ENCODE data around the gene ASXL2.
A peak's percentile ranks its signal among the peaks of the same experiment; 100 is the strongest.
"Not testable (repeated sequence)": the region's sequence is repeated elsewhere in the genome, so short reads cannot be mapped to it uniquely, and the experiment has no call there.

ASXL2 gene

DNA sequence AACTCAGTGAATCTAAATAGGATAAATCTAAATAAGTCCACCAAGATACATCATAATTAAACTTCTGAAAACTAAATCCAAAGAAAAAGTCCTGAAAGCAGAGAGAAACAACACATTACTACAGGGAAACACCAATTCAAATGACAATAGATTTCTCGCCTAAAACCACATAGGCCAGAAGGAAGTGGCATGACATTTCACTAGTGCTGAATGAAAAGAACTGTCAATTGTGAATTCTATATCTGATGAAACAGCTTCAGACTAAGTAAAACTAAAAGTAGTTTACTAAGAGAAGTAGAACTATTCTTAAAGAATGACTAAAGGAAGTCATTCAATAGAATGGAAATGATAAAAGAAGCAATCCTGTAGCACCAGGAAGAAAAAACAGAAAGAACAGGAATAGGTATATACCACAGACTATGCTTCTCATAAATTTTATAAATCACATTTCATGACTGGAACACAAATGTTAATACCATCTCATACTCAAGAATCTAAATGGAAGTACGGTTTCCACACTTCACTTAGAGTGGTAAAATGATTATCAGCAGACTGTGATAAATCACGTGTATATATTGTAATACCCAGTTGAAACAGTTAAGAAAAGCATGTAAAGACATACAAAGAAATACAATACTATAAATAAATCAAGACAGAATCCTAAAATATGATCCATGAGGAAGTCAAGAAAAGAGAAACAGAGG is 46.4 kb downstream of the ASXL2 start:
- no peak for DNase-seq

DNA sequence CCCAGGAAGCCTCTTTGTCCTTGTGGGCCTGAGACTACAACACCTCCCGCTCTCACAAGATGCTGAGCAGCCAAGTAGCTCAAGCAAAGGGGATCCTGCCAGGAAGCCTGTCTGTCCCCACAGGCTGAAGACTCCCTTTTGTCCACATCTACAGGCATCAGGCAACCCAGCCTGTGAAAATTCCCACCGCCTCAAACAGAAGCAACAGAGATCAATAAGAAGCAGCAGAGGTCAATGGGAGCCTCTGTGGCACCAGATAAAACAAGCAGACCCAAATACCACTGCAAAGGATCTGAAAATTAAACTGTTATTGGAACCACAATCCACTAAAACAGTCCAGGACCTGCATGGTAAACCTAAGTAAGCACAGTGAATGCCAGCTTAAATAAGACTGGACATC is 48.5 kb downstream of the ASXL2 start:
- no peak for DNase-seq

- no peak for DNase-seq
These were observed 48.9 kb downstream of the ASXL2 start for GRCh38 chr2:25829377-25829704.

DNA sequence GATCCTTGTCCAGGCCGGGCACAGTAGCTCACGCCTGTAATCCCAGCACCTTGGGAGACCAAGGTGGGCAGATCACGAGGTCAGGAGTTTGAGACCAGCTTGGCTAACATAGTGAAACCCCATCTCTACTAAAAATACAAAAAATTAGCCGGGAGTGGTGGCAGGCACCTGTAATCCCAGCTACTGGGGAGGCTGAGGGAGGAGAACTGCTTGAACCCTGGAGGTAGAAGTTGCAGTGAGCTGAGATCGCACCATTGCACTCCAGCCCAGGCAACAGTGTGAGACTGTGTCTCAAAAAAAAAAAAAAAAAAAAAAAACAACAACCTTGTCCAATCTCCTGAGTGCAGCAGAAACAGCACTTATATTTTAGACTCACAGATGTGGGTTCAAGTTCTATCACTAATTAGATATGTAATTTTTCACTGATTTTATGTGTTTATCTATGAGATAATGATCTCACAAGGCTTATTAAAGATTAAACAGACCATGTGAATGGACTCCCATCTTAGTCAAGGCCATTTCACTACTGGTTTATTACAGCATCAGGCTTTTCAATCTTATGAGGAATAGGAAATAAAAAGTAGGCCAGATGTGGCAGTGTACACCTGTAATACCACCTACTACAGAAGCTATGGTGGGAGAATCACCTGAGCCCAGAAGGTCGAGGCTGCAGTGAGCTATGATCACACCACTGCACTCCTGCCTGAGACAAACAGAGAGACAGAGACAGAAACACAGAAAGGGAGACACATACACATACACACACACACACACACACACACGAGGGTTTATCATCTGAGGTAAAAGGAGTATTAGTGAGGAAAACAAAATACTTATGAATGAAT is 49.5 kb downstream of the ASXL2 start:
- DNase-seq: not testable (repeated sequence)

DNA sequence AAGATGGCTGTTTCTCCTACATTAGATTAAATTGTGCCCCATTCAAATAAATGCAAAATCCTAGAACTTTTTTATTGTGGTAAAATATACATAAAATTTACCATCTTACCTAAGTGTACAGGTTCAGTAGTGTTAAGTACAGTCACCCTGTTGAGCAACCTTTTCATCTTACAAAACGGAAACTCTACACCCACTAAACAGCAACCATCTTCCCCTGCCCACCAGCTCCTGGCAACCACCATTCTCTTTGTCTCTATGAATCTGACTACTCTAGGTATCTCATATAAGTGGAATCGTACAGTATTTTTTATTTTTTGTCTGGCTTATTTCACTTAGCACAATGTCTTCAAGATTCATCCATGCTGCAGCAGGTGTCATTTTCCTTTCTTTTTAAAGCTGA is 53.0 kb downstream of the ASXL2 start:
- peak; percentile 23 for DNase-seq

DNA sequence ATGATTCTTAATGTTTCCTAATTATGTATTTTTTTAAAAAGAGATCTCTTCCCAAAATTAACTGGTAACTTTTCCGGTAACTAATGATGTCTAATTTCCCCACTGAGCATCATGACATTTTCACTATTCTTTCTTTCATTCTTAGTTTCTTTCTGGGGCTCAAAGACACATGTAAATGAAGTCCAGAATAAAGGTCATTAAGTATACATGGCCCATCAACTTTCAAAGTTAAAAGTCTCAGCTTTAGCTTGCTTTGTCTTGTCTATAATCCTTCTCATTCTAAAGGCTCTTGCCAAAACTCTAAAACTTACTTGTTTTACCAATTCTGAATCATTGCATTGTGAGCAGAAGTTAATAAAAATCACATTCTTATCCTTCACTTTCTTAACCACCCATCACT is 53.6 kb downstream of the ASXL2 start:
- DNase-seq: no peak

DNA sequence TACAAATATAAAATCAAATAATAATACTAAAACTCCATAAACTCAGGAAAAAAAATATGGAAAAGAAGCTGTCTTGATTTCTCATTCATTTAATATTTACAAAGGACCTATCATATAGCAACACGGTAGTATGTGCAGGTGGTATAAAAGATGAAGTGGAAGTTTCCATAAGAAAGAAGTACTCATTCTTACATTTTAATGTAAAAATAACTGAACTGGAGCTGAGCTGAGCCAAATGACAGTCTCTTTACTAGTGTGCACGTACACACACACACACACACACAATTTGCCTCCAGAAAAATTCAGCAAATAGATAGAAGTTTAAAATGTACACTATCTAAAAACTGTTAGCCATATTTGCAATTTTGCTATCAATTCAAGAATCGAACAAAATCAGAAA is 54.1 kb downstream of the ASXL2 start:
- DNase-seq: no peak

GRCh38 chr2:25822190-25823117 is 55.8 kb downstream of the ASXL2 start:
- peak; percentile 54 for DNase-seq

DNA sequence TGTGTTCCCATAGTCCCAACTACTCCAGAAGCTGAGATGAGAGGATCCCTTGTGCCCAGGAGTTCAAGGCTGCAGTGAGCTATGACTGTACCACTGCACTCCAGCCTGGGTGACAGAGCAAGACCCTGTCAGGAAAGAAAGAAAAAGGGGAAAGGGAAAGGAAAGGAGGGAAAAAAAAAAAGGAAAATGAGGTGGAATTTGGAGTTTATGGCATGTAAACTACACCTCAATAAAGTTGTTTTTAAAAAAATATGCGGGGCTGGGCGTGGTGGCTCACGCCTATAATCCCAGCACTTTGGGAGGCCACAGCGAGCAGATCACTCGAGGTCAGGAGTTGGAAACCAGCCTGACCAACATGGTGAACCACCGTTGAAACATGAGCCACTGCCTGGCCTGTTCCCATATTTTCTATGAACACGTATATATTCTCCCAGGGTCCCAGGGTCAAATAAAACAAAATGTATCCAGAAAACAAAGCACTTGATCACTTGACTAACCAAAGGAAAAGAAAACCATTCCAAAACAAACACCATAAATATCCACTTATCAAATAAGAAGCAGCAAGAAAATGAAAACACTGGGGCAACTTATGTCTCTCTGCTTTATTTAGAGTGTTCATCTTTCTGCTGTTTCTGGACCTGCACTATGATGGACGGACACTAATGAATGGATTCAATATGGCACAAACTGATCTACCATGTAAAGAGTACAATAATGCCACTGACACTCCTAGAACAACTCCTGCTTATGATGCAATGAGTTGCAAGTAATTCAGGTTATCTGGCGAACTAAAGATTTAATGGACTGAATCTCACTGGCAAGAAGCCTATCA is 56.8 kb downstream of the ASXL2 start:
- DNase-seq: no peak

DNA sequence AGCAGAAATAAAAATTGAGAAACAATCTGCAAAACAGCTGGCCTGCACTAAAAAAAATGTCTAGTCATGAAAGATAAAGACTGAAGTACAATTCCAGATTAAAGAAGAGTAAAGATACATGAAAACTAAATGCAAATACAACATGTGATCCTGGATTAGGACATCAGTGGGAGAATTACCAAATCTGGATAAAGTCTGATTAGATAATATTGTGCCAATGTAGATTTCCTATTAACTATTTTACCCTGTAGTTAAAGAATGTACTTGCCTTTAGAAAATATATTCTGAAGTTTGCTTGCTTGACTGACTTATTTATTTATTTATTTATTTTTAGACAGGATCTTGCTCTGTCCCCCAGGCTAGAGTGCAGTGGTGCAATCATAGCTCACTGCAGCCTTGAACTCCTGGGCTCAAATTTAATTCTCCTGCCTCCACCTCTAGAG is 58.7 kb downstream of the ASXL2 start:
- no peak for DNase-seq

GRCh38 chr2:25817630-25818029 is 60.7 kb downstream of the ASXL2 start:
- DNase-seq: no peak

DNA sequence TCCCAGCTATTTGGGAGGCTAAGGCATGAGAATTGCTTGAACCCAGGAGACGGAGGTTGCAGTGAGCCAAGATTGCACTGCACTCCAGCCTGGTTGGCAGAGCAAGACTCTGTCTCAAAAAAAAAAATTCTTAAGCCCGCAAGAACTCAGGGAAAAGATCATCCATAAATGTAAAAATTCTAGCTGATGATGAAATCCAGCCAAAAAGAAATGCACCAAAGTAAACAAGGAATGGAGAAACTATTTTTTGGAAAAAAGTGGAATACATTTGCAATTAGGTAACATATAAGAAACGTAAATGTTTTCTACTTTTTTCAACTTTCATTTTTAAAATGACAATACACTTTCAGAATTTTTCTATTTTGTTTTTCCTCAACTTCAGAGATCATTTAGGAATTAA is 61.3 kb downstream of the ASXL2 start:
- no peak for DNase-seq

- no peak for DNase-seq
These were observed 62.0 kb downstream of the ASXL2 start for GRCh38 chr2:25816249-25816648.

GRCh38 chr2:25814681-25815080 is 63.6 kb downstream of the ASXL2 start:
- DNase-seq: no peak

- no peak for DNase-seq
These were observed 67.9 kb downstream of the ASXL2 start for GRCh38 chr2:25810428-25810827.

DNA sequence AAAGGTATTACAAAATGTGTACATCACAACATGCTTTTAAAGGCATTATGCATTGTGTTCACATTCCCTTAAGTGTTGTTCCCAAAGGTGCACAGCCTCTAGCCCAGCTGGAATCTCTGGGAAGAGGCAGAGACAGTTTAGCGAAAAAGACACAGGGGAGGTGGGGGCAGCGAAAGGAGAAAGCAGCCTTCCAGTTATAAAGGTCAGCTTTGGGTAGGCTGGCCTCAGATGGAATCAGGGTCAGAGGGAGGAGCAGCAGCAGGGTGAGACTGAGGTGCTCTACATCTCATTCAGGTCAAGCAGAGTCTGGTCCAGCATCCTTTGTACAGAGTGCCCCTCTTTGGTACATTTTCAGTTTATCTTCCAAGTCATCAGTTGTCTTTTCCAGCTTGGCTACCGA is 68.6 kb downstream of the ASXL2 start:
- no peak for DNase-seq

DNA sequence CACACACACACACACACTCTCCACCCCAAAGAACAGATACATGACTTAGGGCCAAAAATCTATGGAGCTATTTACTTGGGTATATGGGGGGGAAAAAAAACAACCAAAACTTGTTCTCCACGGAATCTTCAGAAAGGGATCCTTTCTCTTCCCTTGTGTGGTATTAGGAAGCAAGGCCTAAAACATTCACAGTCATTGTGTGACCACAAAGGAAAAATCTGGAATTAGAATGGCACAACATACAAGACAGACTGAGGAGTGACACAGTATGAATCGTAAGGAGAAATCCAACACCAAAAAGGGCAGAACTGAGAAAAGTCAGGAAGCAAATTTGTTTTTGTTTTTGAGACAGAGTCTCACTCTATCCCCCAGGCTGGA is 70.3 kb downstream of the ASXL2 start:
- no peak for DNase-seq

DNA sequence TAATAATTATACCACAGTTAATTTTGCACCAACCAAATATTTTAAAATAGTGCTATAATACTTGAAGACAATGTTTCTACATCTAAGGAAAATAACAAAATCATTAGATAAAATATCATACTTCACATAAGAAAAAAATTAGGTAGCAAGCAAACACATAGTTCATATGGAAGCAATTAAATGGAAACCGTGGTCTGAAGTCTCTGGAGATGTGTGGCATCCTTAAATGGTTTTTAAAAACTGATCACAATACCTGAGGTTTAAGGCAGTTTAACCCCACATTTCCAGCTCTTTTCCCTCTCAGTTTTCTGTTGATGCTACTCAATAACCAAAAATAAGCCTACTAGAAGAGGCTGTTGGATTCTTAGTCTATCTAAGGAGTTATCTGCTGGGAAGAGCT is 71.3 kb downstream of the ASXL2 start:
- no peak for DNase-seq

GRCh38 chr2:25805987-25806386 is 72.3 kb downstream of the ASXL2 start:
- no peak for DNase-seq

DNA sequence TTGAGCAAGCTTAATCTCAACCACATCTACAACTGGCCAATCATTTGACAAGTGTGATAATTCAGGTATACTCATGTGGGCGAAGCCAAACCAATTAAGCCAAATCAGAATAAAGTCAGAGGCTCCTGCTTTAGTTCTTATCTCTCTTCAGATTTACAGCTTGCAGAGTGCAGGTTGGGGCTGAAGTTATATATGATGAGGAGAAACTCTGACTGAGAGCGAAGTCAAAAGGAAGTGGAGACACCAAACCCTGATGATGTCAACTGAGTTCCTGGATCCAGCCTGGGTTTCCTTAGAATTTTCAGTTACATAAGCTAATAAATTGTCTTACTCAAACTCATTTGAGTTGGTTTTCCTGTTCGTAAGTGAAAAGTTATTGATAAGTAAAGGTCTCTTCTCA is 73.9 kb downstream of the ASXL2 start:
- DNase-seq: no peak

GRCh38 chr2:25799301-25799700 is 79.0 kb downstream of the ASXL2 start:
- DNase-seq: no peak

DNA sequence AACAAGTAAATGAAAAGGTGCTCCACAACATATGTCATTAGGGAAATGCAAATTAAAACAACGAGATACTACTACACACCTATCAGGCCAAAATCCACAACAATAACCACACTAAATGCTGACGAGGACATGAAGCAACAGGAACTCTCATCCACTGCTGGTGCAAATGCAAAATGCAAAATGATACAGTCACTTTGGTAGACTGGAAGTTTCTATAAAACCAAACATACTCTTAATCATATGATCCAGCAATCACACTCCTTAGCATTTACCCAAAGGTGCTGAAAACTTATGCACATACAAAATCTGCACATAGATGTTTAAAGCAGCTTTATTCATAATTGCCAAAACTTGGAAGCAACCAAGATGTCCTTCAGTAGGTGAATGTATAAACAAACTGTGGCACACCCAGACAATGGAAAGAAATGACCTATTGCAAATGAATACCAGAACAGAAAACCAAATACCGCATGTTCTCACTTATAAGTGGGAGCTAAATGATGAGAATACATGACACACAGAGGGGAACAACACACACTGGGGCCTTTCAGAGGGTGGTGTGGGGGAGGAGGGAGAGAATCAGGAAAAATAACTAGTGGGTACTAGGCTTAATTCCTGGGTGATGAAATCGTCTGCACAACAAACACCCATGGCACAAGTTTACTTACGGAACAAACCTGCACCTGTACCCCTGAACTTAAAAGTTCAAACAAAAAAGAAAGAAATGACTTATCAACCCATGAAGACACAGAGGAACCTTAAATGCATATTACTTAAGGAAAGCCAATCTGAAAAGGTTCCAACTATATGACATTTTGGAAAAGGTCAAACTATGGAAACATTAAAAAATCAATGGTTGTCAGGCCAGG is 80.4 kb downstream of the ASXL2 start:
- DNase-seq: no peak
